ENCODE data around the gene PCYOX1L.

The PCYOX1L gene, protein sequence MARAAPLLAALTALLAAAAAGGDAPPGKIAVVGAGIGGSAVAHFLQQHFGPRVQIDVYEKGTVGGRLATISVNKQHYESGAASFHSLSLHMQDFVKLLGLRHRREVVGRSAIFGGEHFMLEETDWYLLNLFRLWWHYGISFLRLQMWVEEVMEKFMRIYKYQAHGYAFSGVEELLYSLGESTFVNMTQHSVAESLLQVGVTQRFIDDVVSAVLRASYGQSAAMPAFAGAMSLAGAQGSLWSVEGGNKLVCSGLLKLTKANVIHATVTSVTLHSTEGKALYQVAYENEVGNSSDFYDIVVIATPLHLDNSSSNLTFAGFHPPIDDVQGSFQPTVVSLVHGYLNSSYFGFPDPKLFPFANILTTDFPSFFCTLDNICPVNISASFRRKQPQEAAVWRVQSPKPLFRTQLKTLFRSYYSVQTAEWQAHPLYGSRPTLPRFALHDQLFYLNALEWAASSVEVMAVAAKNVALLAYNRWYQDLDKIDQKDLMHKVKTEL

DNA sequence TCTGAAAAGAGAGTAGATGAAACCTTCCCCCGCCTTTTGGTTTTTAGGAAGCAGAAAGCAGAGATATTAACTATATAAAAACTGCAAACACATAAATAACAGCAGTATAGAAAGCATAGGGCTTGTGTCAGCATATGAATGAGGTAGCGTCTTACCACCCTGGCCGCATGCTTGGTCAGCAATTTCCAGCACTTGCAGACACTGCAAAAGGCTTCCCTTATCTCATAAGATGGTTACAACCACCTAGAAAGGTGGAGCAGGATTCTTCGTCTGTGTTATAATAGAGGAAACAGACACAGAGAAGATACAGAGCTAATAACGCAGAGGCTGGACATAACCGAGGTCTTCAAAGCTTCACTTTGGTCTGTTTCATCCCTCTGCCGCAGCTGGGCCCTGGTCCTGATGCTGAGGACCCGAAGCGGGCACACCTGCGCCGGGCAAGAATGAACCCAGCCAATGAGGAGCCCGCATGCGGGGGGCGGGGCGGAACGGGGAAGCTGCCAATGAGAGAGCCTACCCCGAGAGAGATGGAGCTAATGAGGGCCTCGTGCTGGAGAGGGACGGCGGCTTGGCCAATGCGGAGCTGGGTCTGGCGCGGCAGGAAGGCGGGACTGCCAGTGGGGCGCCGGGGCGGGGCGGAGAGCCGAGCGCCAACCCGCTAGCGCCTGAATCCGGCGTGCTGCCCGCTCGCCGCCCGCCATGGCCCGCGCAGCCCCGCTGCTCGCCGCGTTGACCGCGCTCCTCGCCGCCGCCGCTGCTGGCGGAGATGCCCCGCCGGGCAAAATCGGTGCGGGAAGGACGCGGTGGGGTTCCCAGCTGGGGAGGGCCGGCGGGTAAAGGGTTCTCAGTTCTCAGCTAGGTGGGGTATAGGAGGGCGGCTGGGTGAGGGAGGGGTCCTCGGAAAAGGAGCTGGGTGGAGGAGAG is at the start of gene PCYOX1L:
Gene PCYOX1L (plus strand): TSS at position 677 of the 924 bp plus-strand sequence. CDS start 23 bp downstream, at position 700.
- peak; percentile 80 to 96 (median 89) for DNase-seq (ENCODE audit: low read depth in 3 of 3, low spot score in 1 of 3)

DNA sequence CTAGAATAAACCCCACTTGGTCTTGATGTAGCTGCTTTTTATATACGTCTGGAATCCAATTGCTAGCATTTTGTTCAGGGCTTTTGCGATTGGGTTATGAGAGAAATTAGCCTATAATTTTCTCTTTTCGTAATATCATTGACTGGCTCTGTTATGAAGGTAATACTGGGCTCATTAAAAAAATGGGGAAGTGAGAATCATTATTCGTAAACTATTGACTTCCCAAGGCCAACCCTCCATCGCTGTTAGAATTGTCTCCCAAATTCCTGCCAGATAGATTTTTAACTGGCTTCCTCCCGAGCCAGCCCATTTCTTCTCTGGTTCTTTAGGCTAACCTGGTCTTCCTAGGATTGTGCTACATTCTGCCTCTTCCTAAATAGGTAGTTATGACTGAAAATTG is 48.5 kb upstream of the PCYOX1L start:
- DNase-seq (ENCODE audit: low read depth in 3 of 3, low spot score in 1 of 3), result no peak

DNA sequence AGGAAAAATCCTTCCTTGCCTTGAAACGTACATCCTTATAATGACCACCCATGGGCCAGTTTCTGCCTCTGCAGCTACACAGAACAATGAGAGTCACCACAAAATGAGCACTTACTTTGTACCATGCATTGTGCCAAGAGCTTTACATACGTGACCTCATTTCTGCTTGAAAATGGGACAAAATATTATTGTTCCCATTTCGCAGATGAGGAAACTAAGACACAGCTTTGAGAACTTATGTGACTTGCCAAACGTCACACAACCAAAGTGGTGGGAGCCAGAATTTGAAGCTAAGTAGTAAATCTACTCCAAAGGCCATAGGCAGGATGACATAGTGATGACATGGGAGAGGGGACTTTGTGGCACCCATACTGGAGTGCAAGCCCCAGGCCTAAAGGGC is 47.4 kb upstream of the PCYOX1L start:
- DNase-seq (ENCODE audit: low read depth in 3 of 3, low spot score in 1 of 3), result no peak

DNA sequence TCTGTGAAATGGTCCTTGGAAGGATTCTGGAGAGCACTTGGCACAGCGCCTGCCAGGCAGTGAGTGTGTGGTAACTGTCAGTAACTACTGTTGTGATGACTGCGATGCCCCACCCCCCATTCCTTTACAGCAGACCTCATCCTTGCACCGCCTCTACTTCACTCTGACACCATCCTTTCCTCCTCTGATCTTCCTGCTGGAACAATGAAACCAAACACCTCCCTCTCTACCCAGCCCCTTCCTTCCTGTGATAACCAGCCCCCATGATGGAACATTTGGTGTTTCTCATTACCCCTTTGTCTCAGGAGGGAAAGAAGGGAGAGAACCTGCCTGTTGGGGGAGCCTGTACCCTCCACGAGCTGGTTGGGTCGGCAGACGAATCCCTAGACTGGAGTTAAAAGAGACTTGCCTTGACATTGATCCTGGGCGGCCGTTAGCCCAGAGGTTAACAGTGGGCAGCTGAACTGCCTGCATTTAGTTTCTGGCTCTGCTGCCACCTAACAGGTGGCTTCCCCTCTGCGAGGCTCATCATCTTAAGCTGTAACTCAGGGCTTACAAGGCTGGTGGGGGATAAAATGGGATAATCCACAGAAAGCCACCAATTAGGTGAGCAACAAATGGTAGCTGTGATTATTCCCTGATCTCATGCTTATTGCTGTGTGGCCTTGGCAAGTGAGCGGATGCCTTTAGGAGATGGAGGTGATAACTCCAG is 46.7 kb upstream of the PCYOX1L start:
- no peak for DNase-seq (ENCODE audit: low read depth in 3 of 3, low spot score in 1 of 3)

DNA sequence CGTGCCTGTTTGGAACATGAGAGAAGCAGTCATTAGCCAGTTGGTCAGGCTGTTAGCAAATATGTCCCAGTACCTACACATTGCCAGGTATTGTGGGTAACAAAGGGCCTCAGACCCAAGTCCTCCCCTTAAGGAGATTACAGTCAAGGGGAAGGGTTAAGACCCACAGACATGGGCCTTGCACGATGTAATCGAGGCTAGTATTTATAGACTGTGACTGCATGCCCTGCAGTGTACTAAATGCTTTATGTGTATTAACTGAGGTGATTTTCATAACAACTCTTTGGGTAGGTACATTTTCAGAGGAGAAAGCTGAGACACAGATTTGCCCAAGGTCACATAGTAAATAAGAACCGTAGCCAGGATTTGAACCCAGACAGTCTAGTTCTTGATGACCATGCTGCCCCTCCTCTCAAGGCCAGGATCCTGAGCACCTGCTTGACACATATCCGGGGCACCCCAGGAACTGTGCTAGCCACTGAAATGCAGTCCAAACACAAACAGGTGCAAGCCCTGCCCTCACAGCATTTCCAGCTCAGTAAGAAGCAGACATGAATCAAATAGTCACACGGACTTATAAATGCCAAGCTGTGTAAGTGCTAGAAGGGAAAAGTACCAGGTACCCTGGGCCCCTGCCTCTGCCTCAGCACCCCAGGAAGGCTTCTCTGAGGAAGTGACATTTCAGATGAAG is 44.5 kb upstream of the PCYOX1L start:
- DNase-seq (ENCODE audit: low read depth in 3 of 3, low spot score in 1 of 3), result no peak

DNA sequence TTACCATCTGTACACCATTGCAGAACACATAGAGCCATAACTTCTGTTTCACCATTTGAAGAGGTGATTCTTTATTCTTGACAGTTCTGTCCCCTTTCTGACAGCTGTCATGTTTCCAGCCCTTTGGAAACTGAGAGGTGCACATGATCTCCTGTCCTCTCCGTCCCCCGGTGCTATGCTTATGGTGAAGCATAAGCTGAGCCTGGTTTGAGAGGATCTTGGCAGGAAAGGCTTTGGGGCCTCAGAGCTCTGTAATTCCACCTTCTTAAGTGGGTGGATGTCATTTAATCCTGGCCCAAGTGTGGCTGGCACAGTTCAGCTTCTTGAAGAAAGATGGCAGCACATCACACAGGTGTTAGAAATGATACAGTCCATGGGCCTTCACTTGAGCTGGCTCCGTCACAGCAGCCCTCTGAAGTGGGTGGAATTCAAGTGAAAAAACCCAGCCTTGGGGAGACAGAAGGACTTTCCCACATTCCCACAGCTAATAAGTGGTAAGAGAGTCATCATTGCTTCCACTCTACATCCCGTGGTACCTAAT is 43.2 kb upstream of the PCYOX1L start:
- no peak for DNase-seq (ENCODE audit: low read depth in 3 of 3, low spot score in 1 of 3)

DNA sequence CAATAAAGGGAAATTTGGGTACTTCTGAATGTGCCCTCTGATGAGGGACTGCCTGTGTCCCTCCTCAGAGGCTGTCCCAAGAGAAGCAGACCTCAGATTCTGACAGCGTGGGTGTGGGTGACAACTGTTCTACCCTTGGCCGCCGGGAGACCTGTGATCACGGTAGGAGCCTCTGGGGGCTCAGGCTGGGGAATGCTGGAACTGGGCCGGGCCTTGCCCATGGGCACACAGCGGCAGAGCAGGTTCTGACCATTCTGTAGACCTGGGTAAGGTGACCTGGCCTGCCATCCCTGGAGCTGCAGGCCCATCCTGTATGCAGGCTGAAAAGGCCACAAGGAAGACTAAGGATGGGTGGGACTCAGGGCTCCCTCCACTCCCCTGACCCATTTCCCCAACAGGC is 42.1 kb upstream of the PCYOX1L start:
- no peak for DNase-seq (ENCODE audit: low read depth in 3 of 3, low spot score in 1 of 3)

DNA sequence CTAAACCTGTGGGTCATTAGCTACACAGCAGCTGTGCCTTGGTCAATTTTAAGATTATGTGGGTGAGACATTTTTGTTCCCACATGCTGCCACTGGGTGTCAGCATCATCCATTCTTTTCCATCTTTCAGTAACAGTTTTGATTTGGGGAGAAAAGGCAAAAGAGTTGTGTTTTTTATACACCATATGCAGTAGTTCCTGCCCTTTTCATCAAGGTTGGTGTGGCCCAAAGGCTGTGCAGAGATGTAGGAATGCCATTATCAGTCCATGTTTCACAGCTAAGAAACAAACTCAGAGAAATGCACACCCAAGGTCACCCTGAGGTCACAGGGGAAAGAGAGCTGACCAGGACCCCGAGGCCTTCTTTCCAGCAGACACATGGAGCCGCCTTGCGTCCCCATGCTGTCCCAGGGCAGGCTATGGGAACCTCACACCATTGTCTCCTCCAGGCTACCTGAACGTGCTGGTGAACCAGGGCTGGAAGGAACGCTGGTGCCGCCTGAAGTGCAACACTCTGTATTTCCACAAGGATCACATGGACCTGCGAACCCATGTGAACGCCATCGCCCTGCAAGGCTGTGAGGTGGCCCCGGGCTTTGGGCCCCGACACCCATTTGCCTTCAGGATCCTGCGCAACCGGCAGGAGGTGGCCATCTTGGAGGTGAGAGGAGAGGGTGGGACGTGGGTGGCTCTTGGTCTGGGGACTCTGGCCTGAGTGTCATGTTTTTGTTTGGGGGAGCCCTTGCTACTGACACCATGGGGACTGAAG is 40.4 kb upstream of the PCYOX1L start:
- DNase-seq (ENCODE audit: low read depth in 3 of 3, low spot score in 1 of 3), result peak in 1 of 3 donors; percentile 9

DNA sequence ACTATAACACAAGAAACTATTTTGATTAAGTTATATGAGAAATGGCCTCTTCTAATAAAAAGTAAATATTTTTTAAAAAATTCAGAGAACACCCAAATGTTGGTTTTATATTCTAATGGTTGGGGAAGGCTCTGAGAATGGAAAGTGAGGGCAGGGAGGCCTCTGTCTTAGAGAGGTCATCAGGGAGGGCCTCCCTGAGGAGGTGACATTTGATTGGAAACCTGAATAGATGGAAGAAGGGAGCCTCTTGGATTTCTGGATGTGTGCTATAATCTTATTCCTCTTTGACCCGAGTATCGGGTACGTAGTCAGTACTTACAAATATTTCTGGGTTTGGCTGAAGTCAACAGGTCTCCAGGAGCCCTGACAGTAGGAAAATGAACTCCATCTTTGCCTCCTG is 38.7 kb upstream of the PCYOX1L start:
- no peak for DNase-seq (ENCODE audit: low read depth in 3 of 3, low spot score in 1 of 3)

DNA sequence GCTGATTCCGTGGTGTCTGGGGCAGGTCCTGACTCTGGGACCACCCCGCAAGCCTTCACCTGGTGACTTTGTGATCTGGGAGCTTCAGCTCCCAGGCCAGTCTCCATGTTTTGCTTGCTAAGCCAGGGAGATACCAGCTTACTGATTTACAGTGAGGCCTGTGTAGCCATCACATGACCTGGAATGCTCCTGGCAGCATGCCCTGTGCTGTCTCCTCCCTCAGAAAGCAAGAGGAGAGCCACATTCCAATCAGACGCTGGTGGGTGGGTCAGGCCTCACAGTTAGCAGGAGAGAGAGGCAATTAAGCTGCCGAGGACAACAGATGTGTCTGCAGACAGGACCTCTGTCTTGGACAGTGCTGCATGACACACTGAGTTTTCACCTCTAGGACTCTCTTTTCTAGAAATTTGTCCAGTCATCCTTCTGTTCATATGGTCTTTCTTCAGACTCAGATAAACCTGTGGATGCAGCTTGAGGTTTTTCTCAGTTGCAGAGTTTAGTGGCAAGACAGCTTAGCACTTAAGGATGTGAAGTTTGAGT is 37.0 kb upstream of the PCYOX1L start:
- no peak for DNase-seq (ENCODE audit: low read depth in 3 of 3, low spot score in 1 of 3)

DNA sequence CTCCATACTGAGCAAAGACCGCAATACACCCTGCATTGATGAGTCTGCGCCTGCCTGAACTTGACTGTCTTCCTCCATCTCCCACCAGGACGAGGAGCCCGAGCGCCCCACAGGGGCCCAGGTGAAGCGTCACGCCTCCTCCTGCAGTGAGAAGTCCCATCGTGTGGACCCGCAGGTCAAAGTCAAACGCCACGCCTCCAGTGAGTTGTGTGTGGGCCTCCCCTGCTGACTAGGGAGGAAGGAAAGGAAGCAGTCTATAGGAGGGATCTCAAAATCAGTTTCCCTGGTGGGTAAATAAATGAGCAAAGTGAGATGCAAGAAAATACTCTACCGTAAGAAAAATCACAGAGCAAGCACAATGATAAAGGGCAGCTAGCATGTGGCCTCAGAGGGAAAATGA is 35.3 kb upstream of the PCYOX1L start:
- no peak for DNase-seq (ENCODE audit: low read depth in 3 of 3, low spot score in 1 of 3)

DNA sequence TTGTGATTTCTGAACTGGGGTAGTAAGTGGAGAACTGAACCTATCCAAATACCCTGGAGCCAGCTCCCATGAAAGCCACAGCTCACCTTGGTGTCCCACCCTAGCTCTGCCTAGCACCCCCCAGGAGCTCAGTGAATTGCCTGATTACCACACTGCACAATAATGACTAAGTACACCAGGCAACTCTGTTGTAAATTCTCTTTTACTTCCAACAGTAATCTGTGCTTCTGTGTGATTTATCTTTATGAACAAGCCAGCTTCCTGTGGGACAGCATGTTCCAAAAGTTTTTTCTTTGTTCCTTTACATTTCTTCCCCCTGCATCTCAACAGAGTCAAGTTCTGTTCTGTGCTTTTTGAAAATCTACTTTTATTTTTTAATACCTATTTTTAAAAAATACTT is 34.6 kb upstream of the PCYOX1L start:
- DNase-seq (ENCODE audit: low read depth in 3 of 3, low spot score in 1 of 3), result no peak

DNA sequence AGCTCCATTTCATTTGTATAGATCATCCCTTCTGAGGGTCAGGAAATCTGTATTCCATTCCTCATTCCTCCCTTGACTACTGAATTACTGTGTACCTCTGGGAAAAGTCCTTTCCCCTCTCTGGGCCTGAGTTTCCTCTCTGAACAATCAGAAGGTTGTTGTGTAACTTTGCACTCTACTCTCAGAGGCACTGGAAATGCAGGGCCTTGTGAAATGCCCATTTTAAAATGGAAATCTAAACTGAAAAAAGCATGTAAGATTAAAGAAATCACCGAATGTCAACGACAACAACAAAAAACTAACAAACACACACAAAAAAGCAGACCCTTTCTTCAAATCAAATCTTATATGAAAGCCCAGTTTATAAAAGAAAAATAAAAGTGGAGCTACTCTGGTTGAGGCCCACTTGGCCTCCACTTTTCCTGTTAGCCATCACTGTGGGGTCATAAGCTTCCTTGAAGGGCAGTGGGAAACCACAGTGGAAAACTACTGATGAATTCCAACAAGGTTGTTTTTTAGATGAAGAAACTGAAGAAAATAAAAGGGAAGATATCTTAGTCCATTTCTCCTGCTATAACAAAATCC is 34.1 kb upstream of the PCYOX1L start:
- DNase-seq (ENCODE audit: low read depth in 3 of 3, low spot score in 1 of 3), result no peak

DNA sequence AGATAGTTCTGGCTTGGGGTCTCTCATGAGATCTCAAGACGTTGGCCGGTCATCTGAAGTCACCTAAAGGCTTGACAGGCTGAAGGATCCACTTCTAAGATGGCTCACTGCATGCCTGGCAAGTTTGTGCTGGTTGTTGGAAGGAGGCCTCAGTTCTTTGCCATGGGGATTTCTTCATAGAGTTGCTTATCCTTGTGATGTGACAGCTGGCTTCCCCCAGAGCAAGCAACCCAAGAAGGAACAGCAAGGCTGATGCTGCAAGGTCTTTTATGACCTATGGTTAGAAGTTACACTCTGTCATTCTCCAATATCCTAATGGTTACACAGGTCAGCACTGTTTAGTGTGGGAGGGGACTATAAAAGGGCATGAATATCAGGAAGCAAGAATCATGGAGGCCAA is 33.2 kb upstream of the PCYOX1L start:
- DNase-seq (ENCODE audit: low read depth in 3 of 3, low spot score in 1 of 3), result no peak

DNA sequence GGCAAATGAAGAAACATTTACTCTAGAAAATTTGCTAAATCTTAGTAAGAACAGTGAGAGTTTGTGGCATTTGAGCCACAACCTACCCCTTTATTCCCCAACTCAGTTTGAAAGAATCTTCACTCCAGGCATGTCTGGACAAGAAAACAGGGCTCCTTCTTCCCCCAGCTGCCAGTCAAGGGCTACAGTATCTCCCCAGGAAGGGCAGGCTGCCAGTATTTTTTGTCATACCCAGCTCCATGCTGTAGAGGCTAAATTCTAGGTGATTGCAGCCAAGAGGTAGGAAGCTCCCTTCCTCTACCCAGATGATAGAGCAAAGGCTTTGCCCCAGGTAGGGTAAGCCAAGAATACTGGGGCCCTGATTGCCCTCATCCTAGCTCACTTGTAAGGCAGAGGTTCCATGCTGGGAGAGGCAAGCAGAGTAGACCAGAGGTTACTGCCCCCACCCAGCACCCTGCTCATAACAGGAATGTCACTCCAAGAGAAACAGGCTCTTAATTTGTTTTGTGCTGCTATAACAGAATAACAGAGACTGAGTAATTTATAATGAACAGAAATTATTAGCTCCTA is 32.6 kb upstream of the PCYOX1L start:
- no peak for DNase-seq (ENCODE audit: low read depth in 3 of 3, low spot score in 1 of 3)

DNA sequence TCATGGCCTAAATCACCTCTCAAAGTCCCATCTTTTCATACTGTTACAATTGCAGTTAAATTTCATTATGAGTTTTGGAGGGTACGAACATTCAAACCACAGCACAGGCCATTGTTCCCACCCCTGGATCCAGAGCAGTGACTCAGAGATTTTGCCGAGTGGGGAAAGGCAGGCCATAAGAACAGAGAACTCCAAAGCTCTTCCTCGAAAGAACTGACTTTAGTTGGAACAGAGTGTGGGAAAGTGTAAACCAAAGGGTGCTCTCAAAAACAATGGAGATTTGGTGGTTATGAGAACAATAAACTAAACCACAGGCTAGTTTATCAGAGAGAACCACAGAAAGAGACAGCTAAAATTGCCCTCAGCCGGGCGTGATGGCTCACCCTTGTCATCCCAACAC is 32.0 kb upstream of the PCYOX1L start:
- no peak for DNase-seq (ENCODE audit: low read depth in 3 of 3, low spot score in 1 of 3)

DNA sequence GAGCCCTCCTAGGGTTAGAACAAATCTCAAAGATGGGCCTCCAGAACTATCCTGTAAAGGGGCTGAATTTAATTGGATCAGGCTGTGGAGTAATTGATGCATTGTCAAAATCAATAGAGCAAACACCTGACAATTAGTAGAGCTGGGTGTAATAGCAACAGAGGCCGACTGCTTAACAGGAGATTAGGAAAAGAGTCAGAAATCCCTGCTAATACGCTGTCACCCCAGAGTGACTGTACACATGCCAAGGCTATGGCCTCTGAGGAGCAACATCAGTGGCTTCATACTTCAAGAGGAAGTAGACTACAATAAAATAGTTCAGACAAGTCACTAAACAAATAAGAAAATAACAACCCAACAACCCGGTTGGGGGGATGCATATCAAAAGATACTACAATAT is 31.2 kb upstream of the PCYOX1L start:
- DNase-seq (ENCODE audit: low read depth in 3 of 3, low spot score in 1 of 3), result no peak

DNA sequence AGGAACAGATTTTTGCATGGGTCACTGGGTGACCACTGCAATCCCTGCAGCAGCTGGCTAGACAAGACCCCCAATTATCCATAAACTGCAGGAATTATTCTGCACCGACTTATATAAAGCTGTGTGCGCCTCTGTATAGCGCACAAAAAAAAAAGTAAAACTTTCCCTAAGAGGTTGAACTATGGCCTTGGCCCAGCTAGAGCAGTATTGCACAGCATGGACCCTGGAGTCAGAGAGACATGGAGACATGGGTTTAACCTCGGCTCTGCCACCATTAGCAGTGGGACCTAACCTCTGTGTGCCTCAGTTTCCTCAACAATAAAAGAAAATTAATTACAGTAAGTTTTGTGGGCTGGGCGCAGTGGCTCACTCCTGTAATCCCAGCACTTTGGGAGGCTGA is 29.7 kb upstream of the PCYOX1L start:
- no peak for DNase-seq (ENCODE audit: low read depth in 3 of 3, low spot score in 1 of 3)

All from stimulated activated CD4-positive, alpha-beta T cell treated with anti-CD3 and anti-CD28 coated beads, TNF-alpha, amount 100 ng/mL, for 1 hour (primary cell).